Neural cell (in vitro differentiated cells): ENCODE data around the gene PRTFDC1. TPM values are rescaled to one million over a fixed set of nuclear protein-coding genes. Genes with fewer than 3 reads are reported as not detected.

ENCODE experiments used
- H2AFZ ChIP-seq: fragments of 200-600, 300-800 bp; sonication (generic), shearing (Covaris generic); 2 replicates; pipeline ENCODE4 v1.6.0; 2014; ENCODE audit warnings: low read depth, mild to moderate bottlenecking, antibody characterized with exemption, low read length, moderate library complexity
- H3F3A ChIP-seq: fragments of 200-600 bp; shearing (Covaris generic); 2 replicates; pipeline ENCODE4 v1.6.1; 2016; ENCODE audit warnings: mild to moderate bottlenecking, moderate library complexity, mixed read lengths, antibody characterized with exemption, low read length; ENCODE audit not compliant: insufficient read depth, poor library complexity, severe bottlenecking
- H3K27ac ChIP-seq: fragments of 200-600, 300-800 bp; sonication (generic), shearing (Covaris generic); 2 replicates; pipeline ENCODE4 v1.5.1; 2014; ENCODE audit warnings: mild to moderate bottlenecking, low read length, moderate library complexity
- H3K27me3 ChIP-seq: fragments of 300-800, 200-600 bp; sonication (generic), shearing (Covaris generic); 2 replicates; pipeline ENCODE4 v1.6.0; 2014; ENCODE audit warnings: mild to moderate bottlenecking, low read depth, low read length, moderate library complexity; ENCODE audit not compliant: insufficient read depth
- H3K36me3 ChIP-seq: fragments of 300-800, 200-600 bp; sonication (generic), shearing (Covaris generic); 2 replicates; pipeline ENCODE4 v1.5.1; 2014; ENCODE audit warnings: mild to moderate bottlenecking, antibody characterized with exemption, low read length, moderate library complexity; ENCODE audit not compliant: insufficient read depth
- H3K4me2 ChIP-seq: fragments of 300-800, 200-600 bp; sonication (generic), shearing (Covaris generic); 2 replicates; pipeline ENCODE4 v1.6.0; 2014; ENCODE audit warnings: mild to moderate bottlenecking, low read length
- H3K4me3 ChIP-seq: fragments of 300-800, 200-600 bp; sonication (generic), shearing (Covaris generic); 2 replicates; pipeline ENCODE4 v1.5.1; 2014; ENCODE audit warnings: mild to moderate bottlenecking, low read length, moderate library complexity
- H3K79me2 ChIP-seq: fragments of 200-600 bp; shearing (Covaris generic); replicated peaks from 2 replicates; pipeline ENCODE4 v1.6.0; 2014; ENCODE audit warnings: mild to moderate bottlenecking, low read length, moderate library complexity; ENCODE audit not compliant: insufficient read depth
- H3K9ac ChIP-seq: fragments of 300-800, 200-600 bp; sonication (generic), shearing (Covaris generic); 2 replicates; pipeline ENCODE4 v1.6.1; 2016; ENCODE audit warnings: mild to moderate bottlenecking, low read length, mixed read lengths
- H3K9me2 ChIP-seq: fragments of 200-600 bp; shearing (Covaris generic); 2 replicates; pipeline ENCODE4 v1.6.1; 2016; ENCODE audit warnings: mild to moderate bottlenecking, low read length, mixed read lengths; ENCODE audit not compliant: insufficient read depth
- H3K9me3 ChIP-seq: fragments of 200-600, 300-800 bp; sonication (generic), shearing (Covaris generic); 2 replicates; pipeline ENCODE4 v1.6.1; 2016; ENCODE audit warnings: mild to moderate bottlenecking, mixed run types, low read length, moderate library complexity, mixed read lengths
- H4K20me1 ChIP-seq: fragments of 200-600 bp; shearing (Covaris generic); 2 replicates; pipeline ENCODE4 v1.6.1; 2016; ENCODE audit warnings: mild to moderate bottlenecking, mixed run types; ENCODE audit not compliant: insufficient read depth
- CTCF ChIP-seq: fragments of 450-650 bp; IDR thresholded peaks from 2 replicates; pipeline ENCODE4 v1.5.1; 2014; ENCODE audit warnings: antibody characterized with exemption, mild to moderate bottlenecking, moderate library complexity; ENCODE audit not compliant: poor library complexity, severe bottlenecking
- EP300 ChIP-seq: fragments of 450-650 bp; conservative IDR thresholded peaks from 2 replicates; pipeline ENCODE4 v1.6.1; 2014; ENCODE audit warnings: antibody characterized with exemption, mild to moderate bottlenecking, moderate library complexity; ENCODE audit not compliant: poor library complexity, severe bottlenecking
- EZH2 ChIP-seq: fragments of 200-600, 300-800 bp; shearing (Covaris generic), sonication (generic); IDR thresholded peaks from 2 replicates; pipeline ENCODE4 v1.6.1; 2014; ENCODE audit warnings: antibody characterized with exemption, low read length, borderline replicate concordance, mild to moderate bottlenecking; ENCODE audit not compliant: insufficient read depth, poor library complexity, severe bottlenecking
- MXI1 ChIP-seq: fragments of 450-650 bp; conservative IDR thresholded peaks from 2 replicates; pipeline ENCODE4 v1.6.1; 2014; ENCODE audit warnings: antibody characterized with exemption, mild to moderate bottlenecking; ENCODE audit not compliant: poor library complexity, severe bottlenecking
- POLR2AphosphoS5 ChIP-seq: IDR thresholded peaks from 2 replicates; pipeline ENCODE4 v1.6.1; 2012
- RAD21 ChIP-seq: fragments of 450-650 bp; conservative IDR thresholded peaks from 2 replicates; pipeline ENCODE4 v1.6.1; 2014; ENCODE audit warnings: antibody characterized with exemption, mild to moderate bottlenecking, moderate library complexity
- REST ChIP-seq: IDR thresholded peaks from 2 replicates; pipeline ENCODE4 v1.6.1; 2012; ENCODE audit warnings: borderline replicate concordance
- SMC3 ChIP-seq: fragments of 450-650 bp; conservative IDR thresholded peaks from 2 replicates; pipeline ENCODE4 v1.6.1; 2014; ENCODE audit warnings: antibody characterized with exemption, mild to moderate bottlenecking, moderate library complexity; ENCODE audit not compliant: poor library complexity
- TAF1 ChIP-seq: IDR thresholded peaks from 2 replicates; pipeline ENCODE4 v1.6.1; 2012; ENCODE audit warnings: low read depth
- polyA plus RNA-seq: library from polyadenylated mRNA; depleted of rRNA; stranded (reverse); fragments of >200 nt; gene quantifications from 2 replicates; pipeline ENCODE4 v1.2.3, GENCODE V29; 2014

The PRTFDC1 gene
- polyA plus RNA-seq, 1 donor from 2014 or later: 3.4 TPM

- Histone ChIP-seq H3K36me3 (no peaks in the 10 kb centered on the region), H2AFZ (no peak overlapping the region), H3F3A (no peaks in the 10 kb centered on the region), H4K20me1 (no peaks in the 10 kb centered on the region), H3K27ac (no peak overlapping the region), H3K4me3 (no peak overlapping the region), H3K79me2 (no peaks in the 10 kb centered on the region), H3K9me2 (no peaks in the 10 kb centered on the region), H3K9me3 (no peaks in the 10 kb centered on the region), H3K9ac (no peak overlapping the region), H3K4me2 (no peak overlapping the region), H3K27me3 (no peaks in the 10 kb centered on the region)
- no peak for TF ChIP-seq CTCF
Measured at GRCh38 chr10:24826009-24826408, 126.4 kb downstream of the PRTFDC1 start.

GRCh38 chr10:24825551-24825950 is 126.9 kb downstream of the PRTFDC1 start:
- H4K20me1 ChIP-seq: no peaks in the 10 kb centered on the region
- no peaks in the 10 kb centered on the region for H3K9me2 ChIP-seq
- H3K9ac ChIP-seq: no peak overlapping the region
- H3K27ac ChIP-seq: no peak overlapping the region
- no peaks in the 10 kb centered on the region for H3F3A ChIP-seq
- H3K36me3 ChIP-seq: no peaks in the 10 kb centered on the region
- no peak overlapping the region for H2AFZ ChIP-seq
- no peaks in the 10 kb centered on the region for H3K79me2 ChIP-seq
- no peak for TF ChIP-seq REST
- TF ChIP-seq SMC3: no peak
- no peak for TF ChIP-seq TAF1
- TF ChIP-seq CTCF: no peak
- no peak for TF ChIP-seq MXI1
- TF ChIP-seq EZH2: no peak
- TF ChIP-seq POLR2AphosphoS5: no peak
- TF ChIP-seq RAD21: no peak
- no peak for TF ChIP-seq EP300
- H3K4me3 ChIP-seq: no peak overlapping the region
- H3K4me2 ChIP-seq: no peak overlapping the region
- no peaks in the 10 kb centered on the region for H3K9me3 ChIP-seq
- H3K27me3 ChIP-seq: no peaks in the 10 kb centered on the region
